NCI-H2196 (cell line): ENCODE results near the gene UBQLN3.

Experiments used
- DNase-seq: peaks from one replicate; lab custom pipeline; 2025; ENCODE audit not compliant: unreplicated experiment; lab: John Stamatoyannopoulos, UW

Gene UBQLN3

DNA sequence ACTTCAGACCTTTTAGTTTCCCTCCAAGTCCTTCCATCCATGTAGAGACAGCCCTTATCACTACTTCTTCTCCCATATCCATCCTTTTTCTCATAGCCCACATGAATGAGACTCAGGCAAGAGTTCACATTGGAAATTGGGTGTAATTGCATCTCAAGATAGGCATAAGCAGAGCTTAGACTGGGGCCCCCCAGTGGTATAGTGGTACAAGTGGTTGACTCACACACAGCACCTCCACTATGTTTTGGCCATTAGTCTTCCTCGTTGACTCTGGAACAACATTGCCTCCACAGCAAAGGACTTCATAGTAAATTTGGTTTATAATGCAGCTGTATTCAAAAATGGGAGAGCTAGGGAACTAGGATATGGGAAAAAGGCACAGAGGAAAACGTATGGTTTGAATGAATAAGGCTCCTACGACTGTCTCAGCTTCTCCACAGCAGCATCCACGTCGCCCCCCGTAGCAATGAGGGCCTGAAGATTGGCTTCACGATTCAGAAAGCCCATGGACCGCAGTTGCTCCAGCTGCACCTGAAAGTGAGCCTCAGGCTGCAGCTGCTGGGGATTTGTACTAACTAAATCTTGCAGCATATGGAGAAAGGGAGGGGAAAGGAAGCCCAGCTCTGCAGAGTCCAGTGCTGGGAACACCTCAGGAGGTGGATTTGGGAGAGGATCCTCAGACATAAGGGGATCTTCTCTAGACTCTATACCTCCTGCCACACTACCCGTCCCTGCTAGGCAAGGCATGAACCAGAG, 2.4 kb downstream of the UBQLN3 start:
- no peak for DNase-seq

DNA sequence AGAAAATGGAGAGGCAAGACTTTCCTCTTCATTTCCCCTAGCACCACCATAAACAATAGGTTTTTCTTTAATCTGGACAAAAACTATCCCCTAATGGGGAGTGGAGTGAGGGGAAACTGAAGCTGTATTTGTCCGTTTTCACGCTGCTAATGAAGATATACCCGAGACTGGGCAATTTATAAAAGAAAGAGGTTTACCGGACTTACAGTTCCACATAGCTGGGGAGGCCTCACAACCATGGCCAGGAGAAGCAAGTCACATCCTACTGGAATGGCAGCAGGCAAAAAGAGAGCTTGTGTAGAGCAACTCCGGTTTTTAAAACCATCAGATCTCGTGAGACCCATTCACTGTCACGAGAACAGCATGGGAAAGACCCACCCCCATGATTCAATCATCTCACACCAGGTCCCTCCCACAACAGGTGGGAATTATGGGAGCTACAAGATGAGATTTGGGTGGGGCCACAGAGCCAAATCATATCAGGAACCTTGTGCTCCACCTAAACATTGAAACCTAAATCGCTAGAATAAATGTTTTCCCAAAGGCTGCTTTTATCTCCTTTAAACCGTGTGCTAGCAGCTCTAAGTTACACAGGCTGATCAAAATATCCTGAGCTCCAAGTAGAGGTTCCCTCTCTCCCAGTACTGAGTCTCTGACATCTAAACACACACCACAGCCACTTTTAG, 4.3 kb downstream of the UBQLN3 start:
- DNase-seq, result no peak

DNA sequence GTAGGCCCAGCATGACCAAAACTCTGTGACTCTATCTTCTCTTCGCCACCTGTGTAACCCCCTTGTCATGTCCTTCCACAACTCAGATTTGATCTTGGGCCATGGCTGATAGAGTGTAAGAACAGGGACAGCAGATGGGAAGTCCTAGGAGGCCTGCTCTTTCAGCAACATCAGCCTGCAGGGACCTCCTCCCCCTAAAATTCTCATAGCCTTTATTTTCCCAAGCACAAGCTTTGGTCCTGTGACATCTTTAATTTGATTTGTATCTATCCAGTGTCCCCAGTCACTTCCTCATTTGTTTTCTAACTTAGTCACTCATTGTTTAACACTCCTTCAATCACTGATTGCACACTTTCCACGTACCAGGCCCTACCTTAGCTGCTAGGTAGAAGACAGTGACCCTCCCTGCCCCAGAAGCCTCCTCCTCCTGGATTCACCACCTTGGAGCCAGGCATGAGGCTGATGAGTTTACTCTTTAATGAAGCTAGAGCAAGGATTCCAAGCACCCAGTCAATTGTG, 5.3 kb downstream of the UBQLN3 start:
- no peak for DNase-seq

DNA sequence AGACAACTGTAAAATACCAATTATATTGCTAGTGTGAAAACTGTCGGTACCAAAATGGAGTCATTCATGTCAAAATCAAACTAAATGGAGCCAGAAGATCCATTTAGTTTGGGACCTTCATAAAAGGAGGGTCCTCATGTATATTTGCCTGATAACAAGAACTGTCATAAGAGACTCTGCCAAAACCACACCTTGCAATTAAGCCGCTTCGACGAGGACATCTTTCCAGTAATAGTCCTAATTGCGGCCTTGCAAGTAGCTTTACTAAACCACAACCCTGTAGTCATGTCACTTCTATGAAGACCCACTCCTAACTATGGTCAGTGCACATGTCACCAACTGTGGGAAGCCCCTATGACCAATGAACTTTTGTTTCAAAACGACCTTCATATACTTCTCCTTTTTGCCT, 9.4 kb downstream of the UBQLN3 start:
- DNase-seq, result no peak

DNA sequence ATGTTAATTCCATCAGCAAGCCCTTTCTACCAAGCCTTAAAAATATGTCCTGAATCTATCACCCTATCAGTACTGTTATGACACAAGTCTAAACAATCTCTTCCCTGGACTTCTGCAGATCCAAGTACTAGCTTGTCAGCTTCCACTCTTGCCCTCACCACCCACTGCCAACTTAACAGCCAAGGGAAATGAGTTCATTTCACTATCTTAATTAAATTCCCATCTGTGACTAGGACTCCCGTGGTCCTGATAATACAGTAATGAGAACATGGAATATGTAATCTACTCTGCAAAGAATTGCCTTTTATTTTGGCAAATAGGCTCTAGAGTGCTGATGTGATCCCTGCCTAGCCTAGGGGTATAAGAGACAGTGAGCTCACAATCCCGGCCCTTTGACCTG, 10.1 kb downstream of the UBQLN3 start:
- no peak for DNase-seq

DNA sequence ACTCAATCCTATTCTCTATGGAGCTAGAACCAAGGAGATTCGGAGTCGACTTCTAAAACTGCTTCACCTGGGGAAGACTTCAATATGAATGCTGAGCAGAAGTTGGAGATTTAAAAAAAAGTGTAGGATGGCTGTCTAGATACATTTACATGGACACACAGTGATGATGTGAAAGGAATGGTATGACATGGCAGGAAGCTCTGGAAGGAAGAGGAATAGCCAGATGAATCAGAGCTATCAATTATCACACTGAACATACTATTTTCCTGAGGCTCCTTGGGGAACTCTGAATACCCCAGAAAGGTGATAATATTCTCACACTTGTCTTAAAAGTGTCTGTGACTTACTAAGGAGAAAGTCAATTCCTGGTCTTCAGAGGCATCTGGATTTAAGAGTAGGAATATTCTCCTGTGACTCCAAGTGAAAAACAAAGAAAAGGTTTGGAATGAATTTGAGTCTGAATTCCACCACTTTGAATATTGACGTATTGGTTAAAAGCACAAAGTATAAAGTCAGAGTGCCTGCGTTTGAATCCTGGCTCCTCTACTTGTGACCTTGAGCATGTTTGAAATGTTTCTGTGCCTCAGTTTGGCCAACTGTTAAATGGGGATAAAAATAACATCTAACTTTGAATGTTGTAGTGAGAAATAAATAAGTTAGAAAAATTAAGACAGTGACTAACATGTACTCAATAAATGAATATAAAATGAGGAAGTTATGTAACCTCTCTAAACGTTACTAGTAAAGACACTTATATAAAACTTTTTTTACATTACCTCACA, 20.0 kb downstream of the UBQLN3 start:
- DNase-seq, result no peak

DNA sequence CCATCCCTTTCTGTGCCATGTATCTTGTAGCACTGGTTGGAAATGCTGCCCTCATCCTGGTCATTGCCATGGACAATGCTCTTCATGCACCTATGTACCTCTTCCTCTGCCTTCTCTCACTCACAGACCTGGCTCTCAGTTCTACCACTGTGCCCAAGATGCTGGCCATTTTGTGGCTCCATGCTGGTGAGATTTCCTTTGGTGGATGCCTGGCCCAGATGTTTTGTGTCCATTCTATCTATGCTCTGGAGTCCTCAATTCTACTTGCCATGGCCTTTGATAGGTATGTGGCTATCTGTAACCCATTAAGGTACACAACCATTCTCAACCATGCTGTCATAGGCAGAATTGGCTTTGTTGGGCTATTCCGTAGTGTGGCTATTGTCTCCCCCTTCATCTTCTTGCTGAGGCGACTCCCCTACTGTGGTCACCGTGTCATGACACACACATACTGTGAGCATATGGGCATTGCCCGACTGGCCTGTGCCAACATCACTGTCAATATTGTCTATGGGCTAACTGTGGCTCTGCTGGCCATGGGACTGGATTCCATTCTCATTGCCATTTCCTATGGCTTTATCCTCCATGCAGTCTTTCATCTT, 20.9 kb downstream of the UBQLN3 start:
- no peak for DNase-seq

DNA sequence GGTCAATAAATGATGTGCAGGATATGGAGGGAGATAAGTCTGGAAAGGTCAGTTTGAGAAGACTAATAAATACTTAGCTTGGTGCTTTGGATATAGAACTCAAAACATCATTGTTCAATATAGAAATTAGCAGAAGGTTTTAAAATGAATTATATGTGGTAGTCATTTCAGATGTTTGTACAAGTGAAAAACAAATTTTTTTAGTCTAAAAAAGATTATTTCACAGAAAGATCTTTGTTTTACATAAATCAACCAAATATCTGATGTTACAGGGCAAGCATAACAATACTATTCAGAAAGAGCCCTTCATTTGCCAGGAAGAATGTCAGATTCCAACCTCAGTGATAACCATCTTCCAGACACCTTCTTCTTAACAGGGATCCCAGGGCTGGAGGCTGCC, 21.4 kb downstream of the UBQLN3 start, which contains the start of gene OR52D1:
Gene OR52D1, plus strand, starts transcription at position 301 of the 400 bp plus-strand sequence. Its CDS starts 22 bp downstream, at position 323.
- DNase-seq, result no peak

DNA sequence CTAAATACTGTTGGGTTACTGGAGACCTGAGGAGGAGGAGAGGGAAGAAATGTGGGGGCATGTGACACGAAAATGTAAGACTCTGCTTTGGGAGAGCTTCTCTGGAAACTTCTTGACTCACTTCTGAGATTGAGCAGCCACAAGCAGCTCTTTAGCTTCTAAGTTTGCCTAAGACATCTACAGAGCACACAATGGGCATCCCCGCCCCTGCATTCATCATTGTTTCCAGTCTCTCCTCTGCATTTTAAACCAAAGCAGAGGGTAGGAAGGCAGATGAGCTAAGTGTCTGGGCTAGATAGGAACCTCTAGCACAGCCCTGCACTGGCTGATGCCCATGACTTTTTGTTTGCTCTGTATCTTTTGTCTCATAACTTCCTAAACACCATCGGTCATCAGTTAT, 23.3 kb downstream of the UBQLN3 start:
- no peak for DNase-seq

DNA sequence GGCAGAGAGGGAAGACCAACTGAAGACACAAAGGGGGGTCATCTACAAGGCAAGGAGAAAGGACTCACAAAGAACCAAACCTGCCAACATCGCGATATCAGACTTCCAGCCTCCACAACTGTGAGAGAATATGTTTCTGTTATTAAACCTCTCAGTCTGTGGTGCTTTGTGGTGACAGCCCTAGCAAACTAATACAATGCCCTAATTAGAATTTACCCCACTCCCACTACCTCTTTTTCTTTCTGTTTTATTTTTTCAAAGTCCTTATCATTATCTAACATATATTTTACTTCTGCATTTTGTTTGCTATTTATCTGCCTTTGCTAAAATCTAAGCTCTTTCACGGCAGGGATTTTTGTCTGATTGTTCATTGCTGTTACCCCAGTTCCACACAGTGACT, 23.8 kb downstream of the UBQLN3 start:
- DNase-seq, result no peak

DNA sequence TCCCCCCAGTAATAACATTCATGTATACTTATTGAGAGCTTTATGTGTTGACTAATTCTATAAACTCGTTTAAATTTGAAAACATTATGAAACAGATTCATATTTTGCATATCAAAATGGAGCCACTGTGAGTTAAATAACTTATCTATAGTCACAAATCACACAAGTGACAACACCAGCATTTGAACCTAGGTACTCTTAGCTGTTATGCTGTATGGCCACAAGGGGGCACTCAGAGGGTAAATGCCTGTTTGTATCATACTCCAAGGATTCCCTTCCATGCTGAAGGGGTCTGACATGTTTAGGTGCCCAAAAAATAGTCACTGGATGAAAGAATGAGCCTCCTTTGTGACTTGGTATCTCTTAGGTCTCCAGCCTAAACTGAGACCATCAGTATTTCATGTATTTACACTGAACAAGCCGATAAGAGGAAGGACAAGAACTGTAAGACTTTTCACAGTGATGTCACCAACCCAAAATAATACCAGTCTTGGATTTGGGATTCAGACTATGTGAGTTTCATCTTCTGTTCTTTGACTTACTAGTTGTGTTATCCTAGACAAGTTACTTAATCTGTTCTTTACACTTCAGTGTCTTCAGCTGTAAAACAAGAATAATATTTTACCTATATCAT, 33.5 kb downstream of the UBQLN3 start:
- peak; percentile 33 for DNase-seq

DNA sequence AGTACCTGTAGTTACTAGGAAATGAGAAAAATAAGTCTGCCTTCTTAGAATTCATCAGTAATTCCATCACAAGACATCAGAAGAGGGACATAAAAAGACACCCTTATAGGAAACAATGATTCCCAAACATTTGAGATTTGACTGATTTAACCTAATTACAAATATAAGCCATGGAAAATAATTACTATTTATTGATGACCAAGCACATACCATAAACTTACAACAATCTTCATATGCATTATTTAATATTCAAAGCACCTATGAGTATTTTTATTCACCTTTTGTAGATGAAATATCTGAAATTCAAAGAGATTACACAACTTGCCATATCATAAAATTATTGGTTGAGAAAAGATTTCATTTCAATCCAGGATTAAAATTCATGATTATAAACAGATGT, 35.8 kb downstream of the UBQLN3 start:
- no peak for DNase-seq

DNA sequence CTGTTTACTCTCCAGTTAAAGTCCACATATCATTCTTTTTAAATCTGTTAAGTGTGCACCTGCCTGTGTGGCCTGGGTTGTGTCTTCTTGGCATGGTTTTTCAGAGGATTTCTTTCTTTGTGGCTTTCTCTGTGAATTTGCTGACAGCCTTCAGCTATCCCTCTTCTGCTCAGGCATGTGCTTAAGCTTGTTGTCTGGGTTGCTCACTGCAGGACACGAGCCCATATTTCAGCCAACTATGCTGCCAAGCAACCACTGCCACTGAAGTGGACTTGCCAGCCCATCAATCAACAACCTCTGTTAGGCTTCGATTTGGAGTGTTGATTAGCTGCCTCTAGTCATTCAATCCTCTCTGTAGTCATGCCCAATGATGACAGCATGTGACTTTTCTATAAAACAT, 42.2 kb downstream of the UBQLN3 start:
- no peak for DNase-seq

DNA sequence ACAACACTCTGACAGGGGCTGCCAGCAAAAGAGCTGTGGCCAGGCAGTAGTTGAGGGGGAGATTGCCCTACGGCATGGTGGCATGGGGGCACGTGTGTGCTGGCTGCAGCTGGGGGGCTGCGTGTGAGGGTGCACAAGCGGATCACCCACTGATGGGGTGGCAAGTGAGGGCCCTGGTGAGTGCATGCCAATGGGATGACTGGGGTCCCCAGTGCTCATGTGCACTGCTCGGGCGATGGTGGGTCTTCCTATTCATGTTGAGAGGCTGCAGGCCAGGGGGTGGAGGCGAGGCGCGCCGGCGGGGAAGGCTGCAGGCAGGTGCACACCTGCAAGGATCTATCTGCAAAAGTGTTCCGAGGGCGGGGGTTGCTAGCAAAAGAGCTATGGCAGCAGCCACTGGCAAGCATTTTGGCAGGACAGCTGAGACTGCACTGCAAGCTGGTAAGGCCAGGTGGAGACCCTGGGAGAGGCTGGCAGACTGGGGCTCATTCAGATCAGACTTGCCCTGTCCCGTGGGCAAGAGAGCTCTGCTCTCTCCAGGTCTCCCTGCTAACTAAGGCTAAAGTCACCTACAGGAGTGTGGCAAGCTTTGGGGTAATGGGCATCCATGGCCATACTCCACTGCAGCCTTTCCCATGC, 48.7 kb downstream of the UBQLN3 start:
- DNase-seq, result no peak
